ENCODE measurements around the gene BORA.

The BORA gene

DNA sequence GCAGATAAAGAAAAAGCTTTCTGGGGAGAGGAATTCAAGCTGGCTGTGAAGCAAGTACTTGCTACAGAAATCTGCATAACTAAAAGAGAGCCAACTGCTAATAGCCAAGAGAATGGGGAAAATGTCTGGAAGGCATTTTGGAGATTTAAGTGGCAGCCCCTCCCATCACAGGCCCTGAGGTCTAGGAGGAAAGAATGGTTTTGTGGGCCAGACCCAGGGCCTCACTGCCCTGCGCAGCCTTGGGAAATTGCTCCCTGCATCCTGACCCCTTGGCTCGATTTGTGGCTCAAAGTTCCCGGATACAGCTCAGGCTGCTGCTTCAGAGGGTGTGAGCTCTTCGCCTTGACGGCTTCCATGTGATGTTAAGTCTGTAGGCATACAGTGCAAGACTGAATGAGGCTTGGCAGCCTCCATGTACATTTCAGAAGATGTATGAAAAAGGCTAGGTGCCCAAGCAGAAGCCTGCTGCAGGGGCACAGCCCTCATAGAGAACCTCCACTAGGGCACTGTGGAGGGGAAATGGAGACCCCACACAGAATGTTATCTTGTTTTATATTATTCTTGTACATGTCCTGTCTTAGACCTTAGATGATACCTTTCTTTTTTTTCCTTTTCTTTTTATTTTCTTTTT is 34.7 kb upstream of the BORA start:
- H3K36me3 ChIP-seq (replicated peaks): no peaks in the 10 kb centered on the region
- no peak for DNase-seq
- H3K4me3 ChIP-seq (ENCODE audit: low read depth, low read length): no peak overlapping the region
- no peak overlapping the region for H3K27ac ChIP-seq
- TF ChIP-seq, protein P1, sequence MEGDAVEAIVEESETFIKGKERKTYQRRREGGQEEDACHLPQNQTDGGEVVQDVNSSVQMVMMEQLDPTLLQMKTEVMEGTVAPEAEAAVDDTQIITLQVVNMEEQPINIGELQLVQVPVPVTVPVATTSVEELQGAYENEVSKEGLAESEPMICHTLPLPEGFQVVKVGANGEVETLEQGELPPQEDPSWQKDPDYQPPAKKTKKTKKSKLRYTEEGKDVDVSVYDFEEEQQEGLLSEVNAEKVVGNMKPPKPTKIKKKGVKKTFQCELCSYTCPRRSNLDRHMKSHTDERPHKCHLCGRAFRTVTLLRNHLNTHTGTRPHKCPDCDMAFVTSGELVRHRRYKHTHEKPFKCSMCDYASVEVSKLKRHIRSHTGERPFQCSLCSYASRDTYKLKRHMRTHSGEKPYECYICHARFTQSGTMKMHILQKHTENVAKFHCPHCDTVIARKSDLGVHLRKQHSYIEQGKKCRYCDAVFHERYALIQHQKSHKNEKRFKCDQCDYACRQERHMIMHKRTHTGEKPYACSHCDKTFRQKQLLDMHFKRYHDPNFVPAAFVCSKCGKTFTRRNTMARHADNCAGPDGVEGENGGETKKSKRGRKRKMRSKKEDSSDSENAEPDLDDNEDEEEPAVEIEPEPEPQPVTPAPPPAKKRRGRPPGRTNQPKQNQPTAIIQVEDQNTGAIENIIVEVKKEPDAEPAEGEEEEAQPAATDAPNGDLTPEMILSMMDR (IDR thresholded peaks at IDR 0.05; ENCODE audit: low read depth, low read length, missing control alignments): no peak
- no peaks in the 10 kb centered on the region for H3K27me3 ChIP-seq (replicated peaks)
- in situ Hi-C loops (cut with HindIII; ENCODE audit: low pct_ligation_motif_present, low sequenced_read_pairs): no loop called here

- in situ Hi-C loops (cut with HindIII; ENCODE audit: low pct_ligation_motif_present, low sequenced_read_pairs): no loop called here
- Histone ChIP-seq H3K36me3 (replicated peaks) (no peaks in the 10 kb centered on the region), H3K27ac (no peak overlapping the region), H3K4me3 (ENCODE audit: low read depth, low read length) (no peak overlapping the region), H3K27me3 (replicated peaks) (no peaks in the 10 kb centered on the region)
- TF ChIP-seq, protein P1 (IDR thresholded peaks at IDR 0.05; ENCODE audit: low read depth, low read length, missing control alignments): no peak
- DNase-seq: no peak
Measured at GRCh38 chr13:72693832-72694231, 33.9 kb upstream of the BORA start.

GRCh38 chr13:72694314-72694713 is 33.4 kb upstream of the BORA start:
- Histone ChIP-seq H3K36me3 (replicated peaks) (no peaks in the 10 kb centered on the region), H3K27me3 (replicated peaks) (no peaks in the 10 kb centered on the region), H3K27ac (no peak overlapping the region), H3K4me3 (ENCODE audit: low read depth, low read length) (no peak overlapping the region)
- in situ Hi-C loops (cut with HindIII; ENCODE audit: low pct_ligation_motif_present, low sequenced_read_pairs): no loop called here
- TF ChIP-seq, protein P1 (IDR thresholded peaks at IDR 0.05; ENCODE audit: low read depth, low read length, missing control alignments): no peak
- no peak for DNase-seq

GRCh38 chr13:72696579-72696978 is 31.1 kb upstream of the BORA start:
- Histone ChIP-seq H3K36me3 (replicated peaks) (no peaks in the 10 kb centered on the region), H3K4me3 (ENCODE audit: low read depth, low read length) (no peak overlapping the region), H3K27me3 (replicated peaks) (no peaks in the 10 kb centered on the region), H3K27ac (no peak overlapping the region)
- in situ Hi-C loops (cut with HindIII; ENCODE audit: low pct_ligation_motif_present, low sequenced_read_pairs): no loop called here
- DNase-seq: no peak
- TF ChIP-seq, protein P1 (IDR thresholded peaks at IDR 0.05; ENCODE audit: low read depth, low read length, missing control alignments): no peak

- Histone ChIP-seq H3K27ac (no peak overlapping the region), H3K36me3 (replicated peaks) (no peaks in the 10 kb centered on the region), H3K4me3 (ENCODE audit: low read depth, low read length) (no peak overlapping the region), H3K27me3 (replicated peaks) (no peaks in the 10 kb centered on the region)
- in situ Hi-C loops (cut with HindIII; ENCODE audit: low pct_ligation_motif_present, low sequenced_read_pairs): no loop called here
- DNase-seq: no peak
- TF ChIP-seq, protein P1 (IDR thresholded peaks at IDR 0.05; ENCODE audit: low read depth, low read length, missing control alignments): no peak
Measured at GRCh38 chr13:72698164-72698563, 29.6 kb upstream of the BORA start.

- no peaks in the 10 kb centered on the region for H3K36me3 ChIP-seq (replicated peaks)
- H3K27ac ChIP-seq: no peak overlapping the region
- no peak overlapping the region for H3K4me3 ChIP-seq (ENCODE audit: low read depth, low read length)
- no peak for DNase-seq
- H3K27me3 ChIP-seq (replicated peaks): no peaks in the 10 kb centered on the region
- TF ChIP-seq, protein P1 (IDR thresholded peaks at IDR 0.05; ENCODE audit: low read depth, low read length, missing control alignments): no peak
- in situ Hi-C loops (cut with HindIII; ENCODE audit: low pct_ligation_motif_present, low sequenced_read_pairs): no loop called here
Measured at GRCh38 chr13:72700509-72700908, 27.2 kb upstream of the BORA start.

Data from brain microvascular endothelial cell (primary cell).